GM18861 (cell line): Measurements from ENCODE around the gene POMT2.
"Not testable (repeated sequence)": the region's sequence is repeated elsewhere in the genome, so short reads cannot be mapped to it uniquely, and the experiment has no call there.

ENCODE experiments used
- ATAC-seq: cut with Tn5 transposase; IDR thresholded peaks from one replicate; pipeline ENCODE4 v1.9.1; 2021; ENCODE audit not compliant: unreplicated experiment

The POMT2 gene

GRCh38 chr14:77320238-77320935, at the start of gene POMT2:
TSS of gene POMT2 (minus strand) at chr14:77320883. CDS start at chr14:77320681, 202 bp downstream.
- peak; percentile 46 for ATAC-seq

GRCh38 chr14:77369285-77369684, 48.6 kb upstream of the POMT2 start:
- no peak for ATAC-seq

- ATAC-seq: peak; percentile 58
Measured at GRCh38 chr14:77364146-77364545, 43.5 kb upstream of the POMT2 start.

GRCh38 chr14:77359626-77360025, 38.9 kb upstream of the POMT2 start:
- ATAC-seq: no peak

GRCh38 chr14:77356899-77357298, 36.2 kb upstream of the POMT2 start:
- no peak for ATAC-seq

- no peak for ATAC-seq
Measured at GRCh38 chr14:77355811-77356210, 35.1 kb upstream of the POMT2 start.

- ATAC-seq: no peak
Measured at GRCh38 chr14:77353469-77354141, 32.9 kb upstream of the POMT2 start.

GRCh38 chr14:77347751-77348150, 27.1 kb upstream of the POMT2 start:
- ATAC-seq: no peak

GRCh38 chr14:77346495-77346894, 25.8 kb upstream of the POMT2 start:
- ATAC-seq: no peak

- no peak for ATAC-seq
Measured at GRCh38 chr14:77344377-77344996, 23.8 kb upstream of the POMT2 start.

GRCh38 chr14:77343662-77344061, 23.0 kb upstream of the POMT2 start:
- no peak for ATAC-seq

GRCh38 chr14:77342726-77343397, 22.2 kb upstream of the POMT2 start:
- no peak for ATAC-seq

GRCh38 chr14:77340389-77340788, 19.7 kb upstream of the POMT2 start:
- no peak for ATAC-seq

- no peak for ATAC-seq
Measured at GRCh38 chr14:77339407-77339806, 18.7 kb upstream of the POMT2 start.

GRCh38 chr14:77338302-77338701, 17.6 kb upstream of the POMT2 start:
- ATAC-seq: no peak

- ATAC-seq: no peak
Measured at GRCh38 chr14:77337880-77338279, 17.2 kb upstream of the POMT2 start.

- ATAC-seq: not testable (repeated sequence)
Measured at GRCh38 chr14:77337255-77337654, 16.6 kb upstream of the POMT2 start.

GRCh38 chr14:77335576-77335975, 14.9 kb upstream of the POMT2 start:
- ATAC-seq: no peak

GRCh38 chr14:77329872-77330271, 9.2 kb upstream of the POMT2 start:
- no peak for ATAC-seq

GRCh38 chr14:77327111-77327510, 6.4 kb upstream of the POMT2 start:
- ATAC-seq: no peak

- ATAC-seq: no peak
Measured at GRCh38 chr14:77325746-77326094, 5.0 kb upstream of the POMT2 start.
